Tibial artery (tissue), 4 donors: Measurements from ENCODE around the gene PLBD2.

ENCODE experiments used
- DNase-seq, 2 donors: peaks; one replicate each; pipeline ENCODE4 v3.0.0-alpha.2; 2019
- H3K27ac ChIP-seq, 2 donors: fragments of 200-600 bp; sonication (generic) in 1 of 2; 1 replicate in 1 of 2; 2 replicates in 1 of 2; pipeline ENCODE4 v1.5.1; 2018 to 2019; ENCODE audit warnings: mild to moderate bottlenecking in 1 of 2
- H3K27me3 ChIP-seq, 2 donors: fragments of 200-600 bp; sonication (generic) in 1 of 2; one replicate each; pipeline versions ENCODE4 v1.5.1 to v1.6.0; 2016 to 2019
- H3K36me3 ChIP-seq, 3 donors: fragments of 200-600 bp; sonication (generic) in 2 of 3; one replicate each; pipeline ENCODE4 v1.5.1; 2016 to 2019; ENCODE audit warnings: mild to moderate bottlenecking in 2 of 3
- H3K4me1 ChIP-seq, 4 donors: fragments of 200-600 bp; sonication (generic) in 2 of 4; 1 replicate in 3 of 4; 2 replicates in 1 of 4; pipeline ENCODE4 v1.5.1; 2016 to 2019
- H3K4me3 ChIP-seq, 2 donors: fragments of 200-600 bp; sonication (generic) in 1 of 2; 1 replicate in 1 of 2; 2 replicates in 1 of 2; pipeline ENCODE4 v1.5.1; 2018 to 2019; ENCODE audit warnings: mild to moderate bottlenecking in 2 of 2
- H3K9me3 ChIP-seq, 3 donors: fragments of 200-600 bp; sonication (generic) in 1 of 3; one replicate each; pipeline ENCODE4 v1.5.1; 2016 to 2019
- intact Hi-C: fragments of 100-400 bp; cut with DNase I; formaldehyde crosslinking; loops from one replicate; pipeline ENCODE4 v1.15.0; 2023; ENCODE audit warnings: low total_unique reads
- TF ChIP-seq, protein P1 (sequence below), 2 experiments: fragments of 200-600 bp in 1 of 2; fragments of 450-650 bp in 1 of 2; IDR thresholded peaks; one replicate each; pipeline ENCODE4 v1.5.1; 2017 to 2019; ENCODE audit warnings: antibody characterized with exemption in 2 of 2, mild to moderate bottlenecking in 1 of 2, moderate library complexity in 1 of 2

PLBD2 gene

DNA sequence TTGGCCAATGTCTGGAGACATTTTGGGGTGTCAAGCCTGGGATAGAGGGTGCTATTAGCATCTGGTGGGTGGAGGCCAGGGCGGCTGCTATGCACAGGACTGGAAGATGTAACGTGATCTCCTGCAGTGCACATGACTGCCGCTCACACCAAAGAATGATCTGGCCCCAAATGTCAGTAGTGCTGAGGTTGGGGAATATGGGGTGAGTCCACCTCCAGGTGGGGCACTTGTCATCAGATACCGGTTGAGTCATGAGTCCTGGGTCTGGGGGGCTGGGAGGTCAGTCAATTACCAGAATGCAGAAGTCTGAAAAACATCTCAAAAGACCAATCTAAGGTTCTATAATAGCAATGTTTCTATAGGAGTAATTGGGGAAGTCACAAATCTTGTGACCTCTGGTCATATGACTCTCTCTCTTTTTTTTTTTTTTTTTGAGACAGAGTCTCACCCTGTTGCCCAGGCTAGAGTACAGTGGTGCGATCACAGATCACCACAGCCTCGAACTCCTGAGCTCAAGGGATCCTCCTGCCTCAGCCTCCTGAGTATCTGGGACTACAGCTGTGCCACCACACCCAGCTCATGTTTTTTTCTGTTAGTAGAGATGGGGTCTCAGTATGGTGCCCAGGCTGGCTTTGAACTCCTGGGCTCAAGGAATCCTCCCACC lies 57.8 kb downstream of the PLBD2 start:
- TF ChIP-seq, protein P1, sequence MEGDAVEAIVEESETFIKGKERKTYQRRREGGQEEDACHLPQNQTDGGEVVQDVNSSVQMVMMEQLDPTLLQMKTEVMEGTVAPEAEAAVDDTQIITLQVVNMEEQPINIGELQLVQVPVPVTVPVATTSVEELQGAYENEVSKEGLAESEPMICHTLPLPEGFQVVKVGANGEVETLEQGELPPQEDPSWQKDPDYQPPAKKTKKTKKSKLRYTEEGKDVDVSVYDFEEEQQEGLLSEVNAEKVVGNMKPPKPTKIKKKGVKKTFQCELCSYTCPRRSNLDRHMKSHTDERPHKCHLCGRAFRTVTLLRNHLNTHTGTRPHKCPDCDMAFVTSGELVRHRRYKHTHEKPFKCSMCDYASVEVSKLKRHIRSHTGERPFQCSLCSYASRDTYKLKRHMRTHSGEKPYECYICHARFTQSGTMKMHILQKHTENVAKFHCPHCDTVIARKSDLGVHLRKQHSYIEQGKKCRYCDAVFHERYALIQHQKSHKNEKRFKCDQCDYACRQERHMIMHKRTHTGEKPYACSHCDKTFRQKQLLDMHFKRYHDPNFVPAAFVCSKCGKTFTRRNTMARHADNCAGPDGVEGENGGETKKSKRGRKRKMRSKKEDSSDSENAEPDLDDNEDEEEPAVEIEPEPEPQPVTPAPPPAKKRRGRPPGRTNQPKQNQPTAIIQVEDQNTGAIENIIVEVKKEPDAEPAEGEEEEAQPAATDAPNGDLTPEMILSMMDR (IDR thresholded peaks at IDR 0.05): no peak
- Histone ChIP-seq H3K27ac (no peak overlapping the region), H3K4me3 (no peak overlapping the region), H3K27me3 (peaks cover 0 to 17% of the 10 kb centered on the region in 2 donors), H3K4me1 (no peaks in the 10 kb centered on the region), H3K9me3 (no peaks in the 10 kb centered on the region), H3K36me3 (no peaks in the 10 kb centered on the region)
- DNase-seq: peak in 1 of 2 donors; percentile 56
- intact Hi-C loops: no loop called here

DNA sequence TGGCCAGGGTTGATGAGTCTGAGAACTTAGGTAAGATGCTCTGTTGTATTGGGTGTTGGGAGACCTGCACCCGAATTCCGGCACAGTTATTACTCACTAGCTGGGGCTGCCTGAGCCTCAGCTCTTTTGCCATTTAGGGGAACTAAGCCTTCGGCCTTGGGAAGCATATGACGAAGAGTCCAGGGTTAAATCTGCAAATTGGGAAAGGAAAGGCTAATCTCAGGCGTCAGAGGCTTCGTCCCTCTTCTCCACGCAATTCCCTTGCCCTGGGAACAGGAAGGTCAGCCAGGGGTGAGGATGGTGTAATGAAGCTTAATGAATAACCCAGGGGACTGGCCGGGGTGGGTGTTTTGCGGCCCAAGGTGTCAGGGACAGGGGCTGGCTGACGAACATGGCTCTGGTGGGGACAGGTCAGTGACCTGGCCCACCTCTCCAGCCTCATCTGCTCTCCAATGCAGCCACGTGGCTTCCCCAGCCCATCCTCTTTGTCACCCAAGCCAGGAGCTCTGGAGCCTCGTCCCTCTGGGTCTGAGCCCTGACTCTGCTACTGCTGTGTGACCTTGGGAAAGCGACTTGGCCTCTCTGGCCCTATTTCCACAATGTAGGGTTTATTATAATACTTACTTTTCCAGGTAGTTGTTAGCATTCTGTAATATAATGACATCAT lies 60.0 kb downstream of the PLBD2 start:
- no peak overlapping the region for H3K27ac ChIP-seq
- intact Hi-C loops: no loop called here
- TF ChIP-seq, protein P1 (IDR thresholded peaks at IDR 0.05): no peak
- peak in 1 of 2 donors; percentile 36 for DNase-seq
- H3K4me3 ChIP-seq: no peak overlapping the region
- no peaks in the 10 kb centered on the region for H3K36me3 ChIP-seq
- peaks cover 0 to 9% of the 10 kb centered on the region in 2 donors for H3K27me3 ChIP-seq
- H3K9me3 ChIP-seq: no peaks in the 10 kb centered on the region
- H3K4me1 ChIP-seq: peaks cover 0 to 16% (median 10%) of the 10 kb centered on the region in 4 donors

DNA sequence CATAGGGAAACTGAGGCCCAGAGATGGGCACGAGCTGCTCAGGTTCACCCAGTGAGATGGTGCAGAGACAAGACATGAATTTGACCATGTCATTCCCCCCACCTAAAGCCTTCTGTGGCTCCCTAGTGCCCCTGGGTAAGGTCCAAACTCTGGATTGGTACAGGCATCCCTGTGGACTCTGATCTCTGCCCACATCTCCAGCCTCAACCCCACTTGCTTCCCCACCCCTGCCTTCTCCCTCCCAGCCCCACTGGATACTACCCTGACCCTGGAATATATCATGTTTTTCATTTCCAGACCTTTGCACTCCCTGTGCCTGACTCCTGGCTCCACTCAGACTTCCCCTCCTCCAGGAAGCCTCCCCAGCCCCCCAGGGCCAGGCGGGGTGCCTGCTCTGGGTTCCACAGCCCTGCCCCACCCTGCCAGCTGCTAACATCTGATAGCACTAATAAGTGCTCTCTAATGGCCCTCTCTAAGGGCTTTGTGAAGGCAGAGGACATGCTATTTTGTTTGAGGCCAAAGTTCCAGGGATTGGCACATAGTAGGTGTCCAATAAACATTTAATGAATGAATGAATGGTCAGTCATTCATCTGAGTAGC lies 62.7 kb downstream of the PLBD2 start:
- Histone ChIP-seq H3K9me3 (no peaks in the 10 kb centered on the region), H3K27ac (no peak overlapping the region), H3K36me3 (no peaks in the 10 kb centered on the region), H3K4me1 (peaks cover 0 to 16% (median 10%) of the 10 kb centered on the region in 4 donors), H3K27me3 (peaks cover 0 to 8% of the 10 kb centered on the region in 2 donors), H3K4me3 (no peak overlapping the region)
- TF ChIP-seq, protein P1 (IDR thresholded peaks at IDR 0.05): no peak
- intact Hi-C loops: no loop called here
- no peak for DNase-seq

DNA sequence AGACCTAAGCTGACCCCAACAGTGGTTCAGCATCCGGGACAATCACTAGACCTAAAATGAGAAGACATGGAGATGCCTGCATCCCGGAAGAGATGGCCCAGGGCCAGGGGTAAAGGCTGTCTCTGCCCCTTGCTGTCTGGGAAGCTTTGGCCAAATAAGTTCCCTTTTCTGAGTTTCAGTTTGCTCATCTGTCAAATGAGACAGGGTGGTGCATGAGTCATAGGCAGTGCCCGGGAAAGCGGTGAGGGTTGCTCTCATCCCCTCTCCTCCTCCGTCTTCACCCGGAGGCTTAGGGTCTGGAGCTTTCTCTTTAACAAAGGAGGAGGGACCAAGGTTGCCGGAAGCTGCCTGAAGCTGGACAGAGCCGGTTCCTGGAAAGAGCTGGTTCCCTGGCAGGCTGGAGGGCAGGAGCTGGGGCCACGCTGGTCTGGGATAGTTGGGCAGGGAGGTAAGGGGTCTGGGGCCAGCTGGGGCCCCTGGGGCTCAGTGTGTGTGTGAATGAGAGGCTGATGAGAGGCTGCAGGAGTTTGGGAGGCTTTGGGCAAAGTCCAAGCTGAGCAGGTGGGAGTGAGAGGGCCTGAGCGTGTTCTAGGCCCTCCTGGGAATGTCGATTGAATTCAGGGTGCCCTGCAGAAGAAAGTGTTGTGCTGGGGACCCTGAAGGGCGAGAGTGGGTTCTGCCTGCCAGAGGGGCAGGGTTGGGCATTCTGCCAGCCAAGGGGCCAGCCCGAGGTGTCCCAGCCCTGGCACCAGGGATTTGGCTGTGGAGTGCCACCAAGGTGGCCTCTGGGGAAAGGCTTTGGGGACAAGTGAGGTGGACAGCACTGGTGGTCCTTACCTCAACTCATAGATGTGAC lies 63.9 kb downstream of the PLBD2 start, which contains the start of gene SDSL:
Gene SDSL, plus strand, starts transcription at position 351 of the 856 bp plus-strand sequence. CDS start 5,603 bp downstream, outside the sequence.
- peaks cover 0 to 9% of the 10 kb centered on the region in 2 donors for H3K27me3 ChIP-seq
- H3K4me3 ChIP-seq: peak within 1 kb of the TSS; percentile 43 to 55
- TF ChIP-seq, protein P1 (IDR thresholded peaks at IDR 0.05): no peak
- peak; percentile 66 to 77 for DNase-seq
- no peaks in the 10 kb centered on the region for H3K36me3 ChIP-seq
- H3K4me1 ChIP-seq: peaks cover 0 to 16% (median 10%) of the 10 kb centered on the region in 4 donors
- intact Hi-C loops: no loop called here
- no peaks in the 10 kb centered on the region for H3K9me3 ChIP-seq
- peak within 1 kb of the TSS; percentile 11 to 62 for H3K27ac ChIP-seq
